Fibroblast of peridontal ligament (primary cell): ENCODE results near the gene PLPPR2.
"Not testable (repeated sequence)": the region's sequence is repeated elsewhere in the genome, so short reads cannot be mapped to it uniquely, and the experiment has no call there.

Experiments used
- DNase-seq: peaks from one replicate; pipeline ENCODE4 v3.0.0-alpha.2; 2010; ENCODE audit errors: extremely low read depth

Gene PLPPR2

GRCh38 chr19:11339254-11340098 is 15.8 kb upstream of the PLPPR2 start, which contains the start of gene RAB3D:
Gene RAB3D (minus strand): TSS chr19:11339657. CDS start chr19:11337399, 2,258 bp downstream.
- DNase-seq = peak; percentile 85

- not testable (repeated sequence) for DNase-seq
Measured at GRCh38 chr19:11340099-11340467, 15.1 kb upstream of the PLPPR2 start.

- DNase-seq = no peak
Measured at GRCh38 chr19:11342429-11342828, 12.8 kb upstream of the PLPPR2 start.

- no peak for DNase-seq
Measured at GRCh38 chr19:11345122-11345803, 10.0 kb upstream of the PLPPR2 start.

- peak; percentile 99 for DNase-seq
Measured at GRCh38 chr19:11346104-11346940, 8.9 kb upstream of the PLPPR2 start, which contains the start of the genes CCDC159 and TMEM205. Gene CCDC159 (plus strand): TSS chr19:11346519. CDS start chr19:11346607, 88 bp downstream. Gene TMEM205 (minus strand): TSS chr19:11346268. CDS start chr19:11345619, 649 bp downstream.

- DNase-seq = no peak
Measured at GRCh38 chr19:11347546-11348039, 7.6 kb upstream of the PLPPR2 start.

GRCh38 chr19:11349171-11349570 is 6.1 kb upstream of the PLPPR2 start:
- no peak for DNase-seq

- not testable (repeated sequence) for DNase-seq
Measured at GRCh38 chr19:11354102-11354501, 1.1 kb upstream of the PLPPR2 start.

- no peak for DNase-seq
Measured at GRCh38 chr19:11356074-11356397, 804 bp downstream of the PLPPR2 start.

GRCh38 chr19:11356676-11357550 is 1.7 kb downstream of the PLPPR2 start:
- no peak for DNase-seq

GRCh38 chr19:11359421-11359820 is 4.2 kb downstream of the PLPPR2 start:
- DNase-seq = no peak

- DNase-seq = no peak
Measured at GRCh38 chr19:11361037-11361770, 6.0 kb downstream of the PLPPR2 start.

- no peak for DNase-seq
Measured at GRCh38 chr19:11361771-11362731, 6.8 kb downstream of the PLPPR2 start.

- DNase-seq = no peak
Measured at GRCh38 chr19:11363881-11364280, 8.6 kb downstream of the PLPPR2 start.

GRCh38 chr19:11364296-11364904 is 9.2 kb downstream of the PLPPR2 start:
- no peak for DNase-seq

GRCh38 chr19:11364935-11365334 is 9.7 kb downstream of the PLPPR2 start:
- no peak for DNase-seq

GRCh38 chr19:11365557-11366117 is 10.4 kb downstream of the PLPPR2 start:
- DNase-seq = no peak

GRCh38 chr19:11367528-11367927 is 12.3 kb downstream of the PLPPR2 start:
- no peak for DNase-seq
